Measurements from ENCODE around the gene COQ3. TPM values are rescaled to one million over a fixed set of nuclear protein-coding genes. Genes with fewer than 3 reads are reported as not detected.

Gene COQ3
- total RNA-seq, 4 donors from 2014 or later, result 3.4 to 9.1 (median 6.1) TPM

- H3K27ac ChIP-seq (replicated peaks in 1 of 4), result no peak overlapping the region
- H3K4me3 ChIP-seq, result no peak overlapping the region
- H3K4me1 ChIP-seq, result peaks cover 0 to 6% (median 0%) of the 10 kb centered on the region in 4 donors
- no peaks in the 10 kb centered on the region for H3K9me3 ChIP-seq
- TF ChIP-seq POLR2AphosphoS5 (IDR thresholded peaks at IDR 0.05), result no peak
- H3K27me3 ChIP-seq, result no peaks in the 10 kb centered on the region
- H3K36me3 ChIP-seq, result peaks cover 0 to 44% (median 16%) of the 10 kb centered on the region in 4 donors
- intact Hi-C loops (cut with DNase I), result no loop called here
- DNase-seq (ENCODE audit: extremely low spot score), result no peak
Observed at GRCh38 chr6:99324996-99325395, 69.0 kb downstream of the COQ3 start.

Other genes with a start within 250 kb of the COQ3 start
- 10 to 100 TPM; 22.2 to 44.7 (median 41.8) TPM for gene FAXC, start 44.5 kb downstream of the COQ3 start, total RNA-seq
- 100 to 1,000 TPM in 1 of 4 donors, 10 to 100 TPM in 3; 45.6 to 115 (median 57.4) TPM for gene PNISR, start 31.1 kb upstream of the COQ3 start, total RNA-seq
- gene USP45, start 121.2 kb upstream of the COQ3 start, total RNA-seq, result 10 to 100 TPM; 11.8 to 35.7 (median 17.1) TPM
- gene CCNC, start 174.5 kb upstream of the COQ3 start, total RNA-seq, result 10 to 100 TPM; 27.4 to 50.7 (median 45.1) TPM
- gene PRDM13, start 212.6 kb upstream of the COQ3 start, total RNA-seq, result not detected

Data from esophagus muscularis mucosa (tissue), 4 donors.